ENCODE measurements around the gene WDR59. TPM values are rescaled to one million over a fixed set of nuclear protein-coding genes. Genes with fewer than 3 reads are reported as not detected.

The WDR59 gene
- polyA plus RNA-seq, 2 of the 4 experiments (the other 2 are of a cell fraction): 33.4 to 52.2 TPM

DNA sequence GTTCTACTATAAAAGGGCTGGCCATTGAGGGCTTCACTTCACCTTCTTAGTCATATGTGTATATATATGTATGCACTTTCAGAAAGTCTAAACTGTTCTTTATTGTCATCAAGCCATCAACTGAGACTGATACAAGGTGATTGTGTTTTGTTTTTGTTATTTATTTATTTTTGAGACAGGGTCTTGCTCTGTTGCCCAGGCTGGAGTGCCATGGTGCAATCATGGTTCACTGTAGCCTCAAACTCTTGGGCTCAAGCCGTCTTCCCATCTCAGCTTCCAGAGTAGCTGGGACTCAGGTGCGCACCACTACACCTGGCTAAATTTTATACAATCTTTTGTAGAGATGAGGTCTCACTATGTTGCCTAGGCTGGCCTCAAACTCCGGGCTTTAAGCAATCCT lies 19.5 kb upstream of the WDR59 start:
- Histone ChIP-seq H3K4me3 (no peak overlapping the region), H3K4me2 (no peak overlapping the region), H3K4me1 (peaks cover 16% of the 10 kb centered on the region), H3K9me3 (no peaks in the 10 kb centered on the region), H3K27ac (no peak overlapping the region)
- WGBS (ENCODE audit: missing lambda C conversion rate): 95% methylated on average over 3 of the region's 3 CpGs
- ChIA-PET CTCF (interaction anchor here (0.6 to 9.2 kb wide), 2 partner anchors 13 to 106 kb away, joined by 3 to 92 read pairs; no protein-coding TSS in a partner anchor), POLR2A (no interaction called here)
- TF ChIP-seq CHD2 (IDR thresholded peaks at IDR 0.05; ENCODE audit: low read length, partially characterized antibody) (no peak), RNF2 (IDR thresholded peaks at IDR 0.05; ENCODE audit: borderline replicate concordance, low read depth) (no peak), CHD4 (IDR thresholded peaks at IDR 0.05; ENCODE audit: borderline replicate concordance) (no peak), SREBF2 (IDR thresholded peaks at IDR 0.05) (no peak), TP53 (CRISPR knock-in tag; IDR thresholded peaks at IDR 0.05) (no peak), MAZ (IDR thresholded peaks at IDR 0.05; ENCODE audit: borderline replicate concordance, low read depth, low read length) (no peak), FOXS1 (CRISPR knock-in tag; IDR thresholded peaks at IDR 0.05) (no peak), PHF8 (IDR thresholded peaks at IDR 0.05; ENCODE audit: borderline replicate concordance, low read depth) (no peak), FOSB (CRISPR knock-in tag; IDR thresholded peaks at IDR 0.05) (no peak), SMC3 (IDR thresholded peaks at IDR 0.05) (no peak), HEYL (CRISPR knock-in tag; IDR thresholded peaks at IDR 0.05) (no peak), JUNB (IDR thresholded peaks at IDR 0.05) (no peak), HOXB5 (CRISPR knock-in tag; IDR thresholded peaks at IDR 0.05) (no peak), MAFK (IDR thresholded peaks at IDR 0.05; ENCODE audit: partially characterized antibody) (no peak), CBX2 (IDR thresholded peaks at IDR 0.05; ENCODE audit: borderline replicate concordance, low read depth) (no peak), ZNF302 (CRISPR knock-in tag; IDR thresholded peaks at IDR 0.05) (no peak)
- TF ChIP-seq, protein P1, sequence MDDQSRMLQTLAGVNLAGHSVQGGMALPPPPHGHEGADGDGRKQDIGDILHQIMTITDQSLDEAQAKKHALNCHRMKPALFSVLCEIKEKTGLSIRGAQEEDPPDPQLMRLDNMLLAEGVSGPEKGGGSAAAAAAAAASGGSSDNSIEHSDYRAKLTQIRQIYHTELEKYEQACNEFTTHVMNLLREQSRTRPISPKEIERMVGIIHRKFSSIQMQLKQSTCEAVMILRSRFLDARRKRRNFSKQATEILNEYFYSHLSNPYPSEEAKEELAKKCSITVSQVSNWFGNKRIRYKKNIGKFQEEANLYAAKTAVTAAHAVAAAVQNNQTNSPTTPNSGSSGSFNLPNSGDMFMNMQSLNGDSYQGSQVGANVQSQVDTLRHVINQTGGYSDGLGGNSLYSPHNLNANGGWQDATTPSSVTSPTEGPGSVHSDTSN (IDR thresholded peaks at IDR 0.05): no peak
- TF ChIP-seq, protein P2, sequence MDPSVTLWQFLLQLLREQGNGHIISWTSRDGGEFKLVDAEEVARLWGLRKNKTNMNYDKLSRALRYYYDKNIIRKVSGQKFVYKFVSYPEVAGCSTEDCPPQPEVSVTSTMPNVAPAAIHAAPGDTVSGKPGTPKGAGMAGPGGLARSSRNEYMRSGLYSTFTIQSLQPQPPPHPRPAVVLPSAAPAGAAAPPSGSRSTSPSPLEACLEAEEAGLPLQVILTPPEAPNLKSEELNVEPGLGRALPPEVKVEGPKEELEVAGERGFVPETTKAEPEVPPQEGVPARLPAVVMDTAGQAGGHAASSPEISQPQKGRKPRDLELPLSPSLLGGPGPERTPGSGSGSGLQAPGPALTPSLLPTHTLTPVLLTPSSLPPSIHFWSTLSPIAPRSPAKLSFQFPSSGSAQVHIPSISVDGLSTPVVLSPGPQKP (IDR thresholded peaks at IDR 0.05; ENCODE audit: low read depth, low read length): no peak
- TF ChIP-seq, protein P3, sequence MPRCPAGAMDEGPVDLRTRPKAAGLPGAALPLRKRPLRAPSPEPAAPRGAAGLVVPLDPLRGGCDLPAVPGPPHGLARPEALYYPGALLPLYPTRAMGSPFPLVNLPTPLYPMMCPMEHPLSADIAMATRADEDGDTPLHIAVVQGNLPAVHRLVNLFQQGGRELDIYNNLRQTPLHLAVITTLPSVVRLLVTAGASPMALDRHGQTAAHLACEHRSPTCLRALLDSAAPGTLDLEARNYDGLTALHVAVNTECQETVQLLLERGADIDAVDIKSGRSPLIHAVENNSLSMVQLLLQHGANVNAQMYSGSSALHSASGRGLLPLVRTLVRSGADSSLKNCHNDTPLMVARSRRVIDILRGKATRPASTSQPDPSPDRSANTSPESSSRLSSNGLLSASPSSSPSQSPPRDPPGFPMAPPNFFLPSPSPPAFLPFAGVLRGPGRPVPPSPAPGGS (IDR thresholded peaks at IDR 0.05): no peak
- TF ChIP-seq, protein P4, sequence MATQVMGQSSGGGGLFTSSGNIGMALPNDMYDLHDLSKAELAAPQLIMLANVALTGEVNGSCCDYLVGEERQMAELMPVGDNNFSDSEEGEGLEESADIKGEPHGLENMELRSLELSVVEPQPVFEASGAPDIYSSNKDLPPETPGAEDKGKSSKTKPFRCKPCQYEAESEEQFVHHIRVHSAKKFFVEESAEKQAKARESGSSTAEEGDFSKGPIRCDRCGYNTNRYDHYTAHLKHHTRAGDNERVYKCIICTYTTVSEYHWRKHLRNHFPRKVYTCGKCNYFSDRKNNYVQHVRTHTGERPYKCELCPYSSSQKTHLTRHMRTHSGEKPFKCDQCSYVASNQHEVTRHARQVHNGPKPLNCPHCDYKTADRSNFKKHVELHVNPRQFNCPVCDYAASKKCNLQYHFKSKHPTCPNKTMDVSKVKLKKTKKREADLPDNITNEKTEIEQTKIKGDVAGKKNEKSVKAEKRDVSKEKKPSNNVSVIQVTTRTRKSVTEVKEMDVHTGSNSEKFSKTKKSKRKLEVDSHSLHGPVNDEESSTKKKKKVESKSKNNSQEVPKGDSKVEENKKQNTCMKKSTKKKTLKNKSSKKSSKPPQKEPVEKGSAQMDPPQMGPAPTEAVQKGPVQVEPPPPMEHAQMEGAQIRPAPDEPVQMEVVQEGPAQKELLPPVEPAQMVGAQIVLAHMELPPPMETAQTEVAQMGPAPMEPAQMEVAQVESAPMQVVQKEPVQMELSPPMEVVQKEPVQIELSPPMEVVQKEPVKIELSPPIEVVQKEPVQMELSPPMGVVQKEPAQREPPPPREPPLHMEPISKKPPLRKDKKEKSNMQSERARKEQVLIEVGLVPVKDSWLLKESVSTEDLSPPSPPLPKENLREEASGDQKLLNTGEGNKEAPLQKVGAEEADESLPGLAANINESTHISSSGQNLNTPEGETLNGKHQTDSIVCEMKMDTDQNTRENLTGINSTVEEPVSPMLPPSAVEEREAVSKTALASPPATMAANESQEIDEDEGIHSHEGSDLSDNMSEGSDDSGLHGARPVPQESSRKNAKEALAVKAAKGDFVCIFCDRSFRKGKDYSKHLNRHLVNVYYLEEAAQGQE (IDR thresholded peaks at IDR 0.05): no peak
- DNase-seq (ENCODE audit: low read depth in 1 of 2, low spot score in 1 of 2) (no peak), FAIRE-seq (no peak), ATAC-seq (no peak)

DNA sequence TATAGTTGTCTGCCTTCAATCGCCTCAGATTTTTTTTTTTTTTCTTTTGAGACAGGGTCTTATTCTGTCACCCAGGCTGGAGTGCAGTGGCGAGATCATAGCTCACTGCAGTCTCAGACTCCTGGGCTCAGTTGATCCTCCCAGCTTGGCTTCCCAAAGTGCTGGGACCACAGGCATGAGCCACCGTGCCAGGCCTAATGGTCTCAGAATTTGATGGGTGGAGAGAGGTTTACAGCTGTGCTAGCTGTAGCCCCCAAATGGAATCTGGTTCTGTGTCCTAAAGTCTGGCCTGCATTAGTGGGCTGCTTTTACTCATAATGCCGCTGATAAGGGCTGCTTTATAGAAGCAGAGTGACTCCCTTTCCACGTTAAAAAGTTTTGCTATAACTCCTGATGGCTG lies 19.0 kb upstream of the WDR59 start:
- ChIA-PET POLR2A (no interaction called here), CTCF (interaction anchor here (9.2 kb wide), 1 partner anchor 106 kb away, joined by 92 read pairs; no protein-coding TSS in a partner anchor)
- H3K4me1 ChIP-seq: peaks cover 16% of the 10 kb centered on the region
- H3K4me3 ChIP-seq: no peak overlapping the region
- H3K9me3 ChIP-seq: no peaks in the 10 kb centered on the region
- no peak overlapping the region for H3K27ac ChIP-seq
- ATAC-seq (no peak), DNase-seq (ENCODE audit: low read depth in 1 of 2, low spot score in 1 of 2) (no peak), FAIRE-seq (no peak)
- no peak overlapping the region for H3K4me2 ChIP-seq
- WGBS (ENCODE audit: missing lambda C conversion rate): 97% methylated on average over 5 of the region's 5 CpGs
- no peak for TF ChIP-seq RFX5 (IDR thresholded peaks at IDR 0.05)
- TF ChIP-seq FOXS1 (CRISPR knock-in tag; IDR thresholded peaks at IDR 0.05): no peak
- no peak for TF ChIP-seq HOXB13 (CRISPR knock-in tag; IDR thresholded peaks at IDR 0.05; ENCODE audit: low read depth)
- TF ChIP-seq NR3C1 (IDR thresholded peaks at IDR 0.05): no peak
- no peak for TF ChIP-seq FOSB (CRISPR knock-in tag; IDR thresholded peaks at IDR 0.05)
- TF ChIP-seq JUN (IDR thresholded peaks at IDR 0.05): no peak
- no peak for TF ChIP-seq POLR2AphosphoS2 (conservative IDR thresholded peaks at IDR 0.05; ENCODE audit: low read length)
- TF ChIP-seq FOSL2 (IDR thresholded peaks at IDR 0.05): no peak
- TF ChIP-seq FOSL2 (CRISPR knock-in tag; IDR thresholded peaks at IDR 0.05): no peak
- TF ChIP-seq, protein P5, sequence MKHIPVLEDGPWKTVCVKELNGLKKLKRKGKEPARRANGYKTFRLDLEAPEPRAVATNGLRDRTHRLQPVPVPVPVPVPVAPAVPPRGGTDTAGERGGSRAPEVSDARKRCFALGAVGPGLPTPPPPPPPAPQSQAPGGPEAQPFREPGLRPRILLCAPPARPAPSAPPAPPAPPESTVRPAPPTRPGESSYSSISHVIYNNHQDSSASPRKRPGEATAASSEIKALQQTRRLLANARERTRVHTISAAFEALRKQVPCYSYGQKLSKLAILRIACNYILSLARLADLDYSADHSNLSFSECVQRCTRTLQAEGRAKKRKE (CRISPR knock-in tag; IDR thresholded peaks at IDR 0.05; ENCODE audit: low read depth): no peak
- no peak for TF ChIP-seq POLR2A (IDR thresholded peaks at IDR 0.05; ENCODE audit: low read length)
- no peak for TF ChIP-seq EHMT2 (IDR thresholded peaks at IDR 0.05; ENCODE audit: low read depth)
- no peak for TF ChIP-seq HOXA7 (CRISPR knock-in tag; IDR thresholded peaks at IDR 0.05)
- no peak for TF ChIP-seq HDAC2 (IDR thresholded peaks at IDR 0.05)
- TF ChIP-seq CBX2 (IDR thresholded peaks at IDR 0.05; ENCODE audit: borderline replicate concordance, low read depth): no peak
- no peak for TF ChIP-seq CEBPB (IDR thresholded peaks at IDR 0.05)
- TF ChIP-seq ZNF302 (CRISPR knock-in tag; IDR thresholded peaks at IDR 0.05): no peak
- TF ChIP-seq BHLHE40 (IDR thresholded peaks at IDR 0.05; ENCODE audit: low read depth, low read length): no peak
